Endometrium (tissue), 2 donors: ENCODE results near the gene SMIM1.
"Not testable (repeated sequence)": the region's sequence is repeated elsewhere in the genome, so short reads cannot be mapped to it uniquely, and the experiment has no call there.

Experiments
- FAIRE-seq: peaks from 2 replicates; lab custom pipeline; 2012; peaks lifted over from hg19 to GRCh38; lab: Jason Lieb, UNC
- donor health status: control.
- donor health status: control.

Gene SMIM1

GRCh38 chr1:3736708-3737107 is 35.8 kb upstream of the SMIM1 start:
- FAIRE-seq = no peak

- FAIRE-seq = no peak
Measured at GRCh38 chr1:3738943-3739342, 33.6 kb upstream of the SMIM1 start.

- FAIRE-seq = no peak
Measured at GRCh38 chr1:3740042-3740441, 32.5 kb upstream of the SMIM1 start.

- no peak for FAIRE-seq
Measured at GRCh38 chr1:3740752-3741151, 31.8 kb upstream of the SMIM1 start.

GRCh38 chr1:3741566-3742438 is 30.7 kb upstream of the SMIM1 start:
- no peak for FAIRE-seq

- FAIRE-seq = no peak
Measured at GRCh38 chr1:3742439-3743298, 29.9 kb upstream of the SMIM1 start.

GRCh38 chr1:3743421-3743820 is 29.1 kb upstream of the SMIM1 start:
- no peak for FAIRE-seq

- FAIRE-seq = no peak
Measured at GRCh38 chr1:3743826-3744225, 28.7 kb upstream of the SMIM1 start.

- no peak for FAIRE-seq
Measured at GRCh38 chr1:3744646-3745045, 27.9 kb upstream of the SMIM1 start.

- FAIRE-seq = no peak
Measured at GRCh38 chr1:3745071-3745470, 27.5 kb upstream of the SMIM1 start.

GRCh38 chr1:3745590-3746381 is 26.8 kb upstream of the SMIM1 start:
- no peak for FAIRE-seq

- FAIRE-seq = no peak
Measured at GRCh38 chr1:3746389-3746829, 26.1 kb upstream of the SMIM1 start.

- FAIRE-seq = no peak
Measured at GRCh38 chr1:3746830-3747521, 25.6 kb upstream of the SMIM1 start.

GRCh38 chr1:3747522-3747848 is 25.1 kb upstream of the SMIM1 start:
- no peak for FAIRE-seq

GRCh38 chr1:3747903-3748302 is 24.6 kb upstream of the SMIM1 start:
- FAIRE-seq = no peak

- not testable (repeated sequence) for FAIRE-seq
Measured at GRCh38 chr1:3748316-3748900, 24.1 kb upstream of the SMIM1 start.

GRCh38 chr1:3749512-3749911 is 23.0 kb upstream of the SMIM1 start:
- FAIRE-seq = no peak

GRCh38 chr1:3750741-3751140 is 21.8 kb upstream of the SMIM1 start:
- FAIRE-seq = no peak

GRCh38 chr1:3752400-3752945 is 20.1 kb upstream of the SMIM1 start, which contains the start of gene CCDC27:
TSS of gene CCDC27 (plus strand) at chr1:3752450. CDS start at chr1:3752482, 32 bp downstream.
- FAIRE-seq = no peak

GRCh38 chr1:3753656-3754454 is 18.7 kb upstream of the SMIM1 start:
- FAIRE-seq = no peak
